ENCODE measurements around the gene VAMP4.
"Not testable (repeated sequence)": the region's sequence is repeated elsewhere in the genome, so short reads cannot be mapped to it uniquely, and the experiment has no call there.

Gene VAMP4

GRCh38 chr1:171661076-171661650 lies 80.7 kb downstream of the VAMP4 start:
- TF ChIP-seq SNAI2 (CRISPR knock-in tag; IDR thresholded peaks at IDR 0.05), result no peak
- TF ChIP-seq CREB5 (CRISPR knock-in tag; IDR thresholded peaks at IDR 0.05; ENCODE audit: low read depth), result no peak
- no peak for TF ChIP-seq GLIS3 (CRISPR knock-in tag; IDR thresholded peaks at IDR 0.05)
- no peak for TF ChIP-seq TOX (CRISPR knock-in tag; IDR thresholded peaks at IDR 0.05; ENCODE audit: borderline replicate concordance)
- no peak for TF ChIP-seq TSHZ2 (CRISPR knock-in tag; IDR thresholded peaks at IDR 0.05)
- TF ChIP-seq ISL1 (CRISPR knock-in tag; IDR thresholded peaks at IDR 0.05), result no peak
- TF ChIP-seq RARB (CRISPR knock-in tag; IDR thresholded peaks at IDR 0.05), result no peak
- TF ChIP-seq ARNTL (CRISPR knock-in tag; IDR thresholded peaks at IDR 0.05; ENCODE audit: borderline replicate concordance, low read depth), result no peak
- TF ChIP-seq PATZ1 (CRISPR knock-in tag; IDR thresholded peaks at IDR 0.05; ENCODE audit: borderline replicate concordance), result no peak
- no peak for TF ChIP-seq BACH2 (CRISPR knock-in tag; IDR thresholded peaks at IDR 0.05; ENCODE audit: borderline replicate concordance)
- TF ChIP-seq CSRNP3 (CRISPR knock-in tag; IDR thresholded peaks at IDR 0.05), result no peak
- no peak for TF ChIP-seq PPARA (CRISPR knock-in tag; IDR thresholded peaks at IDR 0.05; ENCODE audit: borderline replicate concordance)
- no peak for TF ChIP-seq ZFP3 (CRISPR knock-in tag; IDR thresholded peaks at IDR 0.05)
- no peak for TF ChIP-seq ZC3H10 (CRISPR knock-in tag; IDR thresholded peaks at IDR 0.05)
- TF ChIP-seq TCF4 (CRISPR knock-in tag; IDR thresholded peaks at IDR 0.05; ENCODE audit: borderline replicate concordance), result no peak
- TF ChIP-seq ZNF8 (CRISPR knock-in tag; IDR thresholded peaks at IDR 0.05), result no peak
- TF ChIP-seq CSDC2 (CRISPR knock-in tag; IDR thresholded peaks at IDR 0.05), result no peak
- no peak for TF ChIP-seq POU6F1 (CRISPR knock-in tag; IDR thresholded peaks at IDR 0.05; ENCODE audit: borderline replicate concordance, low read depth)
- TF ChIP-seq ZNF565 (CRISPR knock-in tag; conservative IDR thresholded peaks at IDR 0.05; ENCODE audit: low read depth), result no peak
- TF ChIP-seq ESRRG (CRISPR knock-in tag; IDR thresholded peaks at IDR 0.05), result no peak
- ATAC-seq, result no peak

GRCh38 chr1:171656206-171656605 lies 85.7 kb downstream of the VAMP4 start:
- ATAC-seq, result not testable (repeated sequence)

- ATAC-seq, result no peak
- TF ChIP-seq ZFP3 (CRISPR knock-in tag; IDR thresholded peaks at IDR 0.05) (no peak), BACH2 (CRISPR knock-in tag; IDR thresholded peaks at IDR 0.05; ENCODE audit: borderline replicate concordance) (no peak), SNAI2 (CRISPR knock-in tag; IDR thresholded peaks at IDR 0.05) (no peak), ZFP30 (CRISPR knock-in tag; IDR thresholded peaks at IDR 0.05) (no peak), ESRRG (CRISPR knock-in tag; IDR thresholded peaks at IDR 0.05) (no peak), CSRNP3 (CRISPR knock-in tag; IDR thresholded peaks at IDR 0.05) (no peak)
These were observed 86.1 kb downstream of the VAMP4 start for GRCh38 chr1:171655746-171656116.
